Measurements from ENCODE around the gene QKI.
"Not testable (repeated sequence)": the region's sequence is repeated elsewhere in the genome, so short reads cannot be mapped to it uniquely, and the experiment has no call there.

QKI gene

GRCh38 chr6:163439997-163440396 is 25.5 kb downstream of the QKI start:
- no peak for DNase-seq (ENCODE audit: low spot score)

- no peak for DNase-seq (ENCODE audit: low spot score)
Observed at GRCh38 chr6:163442336-163442735, 27.8 kb downstream of the QKI start.

- DNase-seq (ENCODE audit: low spot score) = no peak
Observed at GRCh38 chr6:163444077-163444476, 29.6 kb downstream of the QKI start.

GRCh38 chr6:163446549-163446948 is 32.0 kb downstream of the QKI start:
- DNase-seq (ENCODE audit: low spot score) = no peak

- DNase-seq (ENCODE audit: low spot score) = no peak
Observed at GRCh38 chr6:163449076-163449475, 34.6 kb downstream of the QKI start.

GRCh38 chr6:163454425-163454824 is 39.9 kb downstream of the QKI start:
- no peak for DNase-seq (ENCODE audit: low spot score)

- DNase-seq (ENCODE audit: low spot score) = no peak
Observed at GRCh38 chr6:163455552-163455951, 41.0 kb downstream of the QKI start.

- DNase-seq (ENCODE audit: low spot score) = peak; percentile 11
Observed at GRCh38 chr6:163457637-163458561, 43.4 kb downstream of the QKI start.

GRCh38 chr6:163459007-163459406 is 44.5 kb downstream of the QKI start:
- DNase-seq (ENCODE audit: low spot score) = no peak

- DNase-seq (ENCODE audit: low spot score) = no peak
Observed at GRCh38 chr6:163459536-163459935, 45.0 kb downstream of the QKI start.

- DNase-seq (ENCODE audit: low spot score) = peak; percentile 11
Observed at GRCh38 chr6:163460307-163460782, 45.8 kb downstream of the QKI start.

GRCh38 chr6:163461696-163462095 is 47.2 kb downstream of the QKI start:
- DNase-seq (ENCODE audit: low spot score) = no peak

- DNase-seq (ENCODE audit: low spot score) = no peak
Observed at GRCh38 chr6:163463180-163463579, 48.7 kb downstream of the QKI start.

- no peak for DNase-seq (ENCODE audit: low spot score)
Observed at GRCh38 chr6:163463795-163464194, 49.3 kb downstream of the QKI start.

- no peak for DNase-seq (ENCODE audit: low spot score)
Observed at GRCh38 chr6:163466839-163467390, 52.4 kb downstream of the QKI start.

GRCh38 chr6:163468738-163469137 is 54.2 kb downstream of the QKI start:
- DNase-seq (ENCODE audit: low spot score) = no peak

- no peak for DNase-seq (ENCODE audit: low spot score)
Observed at GRCh38 chr6:163469459-163469985, 55.0 kb downstream of the QKI start.

- no peak for DNase-seq (ENCODE audit: low spot score)
Observed at GRCh38 chr6:163470611-163471010, 56.1 kb downstream of the QKI start.

- no peak for DNase-seq (ENCODE audit: low spot score)
Observed at GRCh38 chr6:163474581-163474980, 60.1 kb downstream of the QKI start.

GRCh38 chr6:163476946-163477345 is 62.4 kb downstream of the QKI start:
- not testable (repeated sequence) for DNase-seq (ENCODE audit: low spot score)

- no peak for DNase-seq (ENCODE audit: low spot score)
Observed at GRCh38 chr6:163483107-163483506, 68.6 kb downstream of the QKI start.

- no peak for DNase-seq (ENCODE audit: low spot score)
Observed at GRCh38 chr6:163485388-163485851, 70.9 kb downstream of the QKI start.

GRCh38 chr6:163486821-163487220 is 72.3 kb downstream of the QKI start:
- DNase-seq (ENCODE audit: low spot score) = no peak
